Skin of body (tissue), 2 donors: ENCODE data around the gene CALML5. TPM values are rescaled to one million over a fixed set of nuclear protein-coding genes. Genes with fewer than 3 reads are reported as not detected.
A peak's percentile ranks its signal among the peaks of the same experiment; 100 is the strongest.

Experiments used
- DNase-seq: peaks from one replicate; lab custom pipeline; 2025; lab: John Stamatoyannopoulos, UW
- total RNA-seq: library from RNA; depleted of rRNA; stranded (reverse); fragments of >200 nt; gene quantifications from one replicate; pipeline ENCODE4 v1.2.3, GENCODE V29; 2014

CALML5 gene
- total RNA-seq, 1 donor from 2014 or later, result 133 TPM

- no peak for DNase-seq
Measured at GRCh38 chr10:5515948-5516761, 16.8 kb upstream of the CALML5 start.

GRCh38 chr10:5514226-5514850 is 15.0 kb upstream of the CALML5 start:
- DNase-seq, result no peak

GRCh38 chr10:5512881-5513612 is 13.7 kb upstream of the CALML5 start:
- DNase-seq, result no peak

- DNase-seq, result no peak
Measured at GRCh38 chr10:5512331-5512730, 13.0 kb upstream of the CALML5 start.

GRCh38 chr10:5511885-5512280 is 12.5 kb upstream of the CALML5 start:
- no peak for DNase-seq

GRCh38 chr10:5511231-5511884 is 12.0 kb upstream of the CALML5 start:
- DNase-seq, result no peak

GRCh38 chr10:5510281-5511072 is 11.1 kb upstream of the CALML5 start:
- peak; percentile 84 for DNase-seq

- no peak for DNase-seq
Measured at GRCh38 chr10:5509691-5510090, 10.3 kb upstream of the CALML5 start.

- no peak for DNase-seq
Measured at GRCh38 chr10:5509236-5509635, 9.9 kb upstream of the CALML5 start.

GRCh38 chr10:5508786-5509185 is 9.4 kb upstream of the CALML5 start:
- no peak for DNase-seq

GRCh38 chr10:5508161-5508604 is 8.8 kb upstream of the CALML5 start:
- DNase-seq, result no peak

- DNase-seq, result no peak
Measured at GRCh38 chr10:5507649-5508131, 8.3 kb upstream of the CALML5 start.

GRCh38 chr10:5506751-5507648 is 7.6 kb upstream of the CALML5 start:
- no peak for DNase-seq

- no peak for DNase-seq
Measured at GRCh38 chr10:5506246-5506645, 6.9 kb upstream of the CALML5 start.

GRCh38 chr10:5504146-5505072 is 5.0 kb upstream of the CALML5 start:
- no peak for DNase-seq

- DNase-seq, result no peak
Measured at GRCh38 chr10:5503477-5503835, 4.1 kb upstream of the CALML5 start.

- no peak for DNase-seq
Measured at GRCh38 chr10:5502571-5503476, 3.5 kb upstream of the CALML5 start.
